HepG2 (cell line): ENCODE results near the gene DUSP9. TPM values are rescaled to one million over a fixed set of nuclear protein-coding genes. Genes with fewer than 3 reads are reported as not detected.

Source experiments
- ATAC-seq: fragments of 200-7000 bp; cut with Tn5 transposase; 3 replicates; pipeline ENCODE4 v1.9.1; 2020; ENCODE audit warnings: mild to moderate bottlenecking, moderate library complexity
- BruUV-seq: library from RNA; stranded (reverse); fragments of 400-500 nt; replicated peaks from 2 replicates; lab custom pipeline; 2021; lab: Mats Ljungman, UMichigan
- CTCF ChIA-PET: fragments of 300-600 bp; formaldehyde crosslinking; extraction: SDS; loops from one replicate; lab custom pipeline; 2021; ENCODE audit warnings: low total read pairs, inconsistent platforms, low intra/inter-chr PET ratio; lab: Yijun Ruan, JAX
- POLR2A ChIA-PET: fragments of 350-600 bp; sonication (Branson Sonifier 250); formaldehyde crosslinking; loops from one replicate; lab custom pipeline; 2020; ENCODE audit warnings: antibody characterized with exemption, inconsistent platforms; lab: Yijun Ruan, JAX
- DNase-seq: peaks from one replicate; pipeline ENCODE4 v3.0.0-alpha.2; 2015; ENCODE audit warnings: low spot score
- FAIRE-seq: peaks from 3 replicates; lab custom pipeline; 2011; peaks lifted over from hg19 to GRCh38; lab: Jason Lieb, UNC
- H2AFZ ChIP-seq: one replicate; pipeline ENCODE4 v1.6.1; 2011; ENCODE audit warnings: low read length, inconsistent platforms
- H3K27ac ChIP-seq: fragments of 300-600 bp; 3 replicates; pipeline ENCODE4 v1.8.0; 2011; ENCODE audit warnings: mixed run types, mild to moderate bottlenecking, mixed read lengths, low read length, inconsistent platforms; ENCODE audit not compliant: insufficient read depth; ENCODE audit errors: extremely low read length
- H3K27me3 ChIP-seq, 2 experiments: fragments of 200-600 bp in 1 of 2; 2 replicates in 1 of 2; 3 replicates in 1 of 2; pipeline versions ENCODE4 v1.6.0 to v1.8.0; 2011; ENCODE audit warnings: low read length in 2 of 2, mild to moderate bottlenecking in 2 of 2, moderate library complexity in 2 of 2, inconsistent platforms in 1 of 2; ENCODE audit not compliant: insufficient read depth in 2 of 2, control insufficient read depth in 1 of 2
- H3K36me3 ChIP-seq, 2 experiments: fragments of 200-600 bp in 1 of 2; replicated peaks in 1 of 2; 2 replicates in 1 of 2; 3 replicates in 1 of 2; pipeline versions ENCODE4 v1.5.1 to v1.8.0; 2011; ENCODE audit warnings: low read length in 2 of 2, inconsistent platforms in 1 of 2; ENCODE audit not compliant: insufficient read depth in 2 of 2, control insufficient read depth in 1 of 2
- H3K4me1 ChIP-seq: 2 replicates; pipeline ENCODE4 v1.5.1; 2012; ENCODE audit warnings: low read length, inconsistent platforms; ENCODE audit not compliant: insufficient read depth
- H3K4me2 ChIP-seq: 2 replicates; pipeline ENCODE4 v1.6.0; 2011; ENCODE audit warnings: low read depth, low read length, inconsistent platforms
- H3K4me3 ChIP-seq, 3 experiments: fragments of 200-600 bp in 1 of 3; sonication (generic), shearing (Covaris generic) in 1 of 3; replicated peaks in 1 of 3; 2 replicates each; pipeline ENCODE4 v1.5.1; 2011 to 2016; ENCODE audit warnings: low read length in 3 of 3, inconsistent platforms in 2 of 3, low read depth in 2 of 3, mild to moderate bottlenecking in 2 of 3, control low read depth in 1 of 3, mixed read lengths in 1 of 3; ENCODE audit not compliant: insufficient read depth in 1 of 3
- H3K79me2 ChIP-seq: one replicate; pipeline ENCODE4 v1.6.1; 2011; ENCODE audit warnings: low read length, inconsistent platforms; ENCODE audit not compliant: insufficient read depth
- H3K9ac ChIP-seq: 2 replicates; pipeline ENCODE4 v1.6.0; 2011; ENCODE audit warnings: mild to moderate bottlenecking, low read depth, low read length, inconsistent platforms; ENCODE audit not compliant: insufficient read depth
- H3K9me3 ChIP-seq: 2 replicates; pipeline ENCODE4 v1.5.1; 2012; ENCODE audit warnings: mild to moderate bottlenecking, low read length
- H4K20me1 ChIP-seq: 2 replicates; pipeline ENCODE4 v1.6.0; 2011; ENCODE audit warnings: inconsistent platforms, mild to moderate bottlenecking, low read length, moderate library complexity; ENCODE audit not compliant: insufficient read depth
- BRCA1 ChIP-seq: sonication (generic); formaldehyde crosslinking; IDR thresholded peaks from 2 replicates; pipeline ENCODE4 v1.4.0; 2020; ENCODE audit warnings: missing genetic modification reagents
- GATAD1 ChIP-seq: IDR thresholded peaks from 2 replicates; pipeline ENCODE4 v1.6.1; 2016; ENCODE audit warnings: missing genetic modification reagents, missing compliant biosample characterization
- GPN1 ChIP-seq: sonication (generic); formaldehyde crosslinking; IDR thresholded peaks from 2 replicates; pipeline ENCODE4 v1.5.1; 2020; ENCODE audit warnings: missing genetic modification reagents, borderline replicate concordance
- MIER3 ChIP-seq: IDR thresholded peaks from 2 replicates; pipeline ENCODE4 v1.6.1; 2016; ENCODE audit warnings: missing compliant biosample characterization, borderline replicate concordance
- NFYB ChIP-seq: sonication (generic); formaldehyde crosslinking; IDR thresholded peaks from 2 replicates; pipeline ENCODE4 v1.4.0; 2020; ENCODE audit warnings: missing genetic modification reagents
- SALL1 ChIP-seq: sonication (generic); formaldehyde crosslinking; IDR thresholded peaks from 2 replicates; pipeline ENCODE4 v1.8.0; 2022; ENCODE audit warnings: mild to moderate bottlenecking, missing genetic modification reagents
- SAP130 ChIP-seq: IDR thresholded peaks from 2 replicates; pipeline ENCODE4 v1.6.1; 2016; ENCODE audit warnings: low read depth
- SIN3A ChIP-seq: IDR thresholded peaks from 2 replicates; pipeline ENCODE4 v1.6.1; 2011; ENCODE audit warnings: low read depth, mild to moderate bottlenecking, control low read depth, low read length, borderline replicate concordance
- TBX2 ChIP-seq: sonication (generic); formaldehyde crosslinking; IDR thresholded peaks from 2 replicates; pipeline ENCODE4 v1.5.0; 2020; ENCODE audit warnings: missing genetic modification reagents, mild to moderate bottlenecking, borderline replicate concordance
- XRCC5 ChIP-seq: fragments of 200-400 bp; formaldehyde crosslinking; optimal IDR thresholded peaks from 2 replicates; pipeline ENCODE3; 2017; ENCODE audit warnings: mild to moderate bottlenecking, low read length
- ZNF274 ChIP-seq: sonication (generic); formaldehyde crosslinking; IDR thresholded peaks from 2 replicates; pipeline ENCODE4 v1.5.1; 2020; ENCODE audit warnings: mild to moderate bottlenecking, missing genetic modification reagents
- ZNF382 ChIP-seq: sonication (generic); formaldehyde crosslinking; IDR thresholded peaks from 2 replicates; pipeline ENCODE4 v1.5.0; 2020; ENCODE audit warnings: missing genetic modification reagents, mild to moderate bottlenecking, borderline replicate concordance
- WGBS: methylation state at CpG from one replicate; pipeline ENCODE4 v1.1.6; 2017; ENCODE audit warnings: low lambda C conversion rate; 5-methylcytosine and 5-hydroxymethylcytosine counted together
- in situ Hi-C: cut with HindIII; loops from 2 replicates; pipeline ENCODE4 v1.10.0; 2017; ENCODE audit warnings: low pct_unique_long_range_greater_than_20kb; ENCODE audit not compliant: extremely low pct_ligation_motif_present
- intact Hi-C: fragments of 100-400 bp; cut with micrococcal nuclease; formaldehyde crosslinking; loops from one replicate; pipeline ENCODE4 v1.10.0; 2022; ENCODE audit not compliant: unreplicated experiment
- polyA plus RNA-seq, 8 experiments: library from polyadenylated mRNA; depleted of rRNA in 3 of 8; stranded (reverse) in 7 of 8; unstranded in 1 of 8; fragments of >200 nt; fragmentation: Illumina TruSeq in 4 of 8; extraction: Trizol in 4 of 8; gene quantifications; 2 replicates each; pipeline versions ENCODE4 v1.2.1 to v1.2.3, GENCODE V29; 2011 to 2016; ENCODE audit warnings: low read depth in 4 of 8, missing spikeins in 1 of 8, mixed read lengths in 1 of 8; ENCODE audit not compliant: insufficient read depth in 1 of 8
- total RNA-seq, 5 experiments: library from RNA; depleted of rRNA; stranded (reverse); fragments of >200 nt; fragmentation: Illumina TruSeq; extraction: Trizol; gene quantifications; 2 replicates each; pipeline ENCODE4 v1.2.3, GENCODE V29; 2016; ENCODE audit warnings: low read depth in 1 of 5
- TF ChIP-seq, protein P1 (sequence below): IDR thresholded peaks from 2 replicates; pipeline ENCODE4 v1.6.1; 2016; ENCODE audit warnings: mild to moderate bottlenecking, missing biosample characterization, missing genetic modification reagents
- TF ChIP-seq, protein P2 (sequence below): sonication (generic); formaldehyde crosslinking; IDR thresholded peaks from 2 replicates; pipeline ENCODE4 v1.8.0; 2022; ENCODE audit warnings: missing genetic modification reagents, low read depth, mild to moderate bottlenecking, borderline replicate concordance
- TF ChIP-seq, protein P3 (sequence below): sonication (generic); formaldehyde crosslinking; IDR thresholded peaks from 2 replicates; pipeline ENCODE4 v1.8.1; 2023; ENCODE audit warnings: mild to moderate bottlenecking, moderate library complexity, missing genetic modification reagents

Gene DUSP9
- total and polyA plus RNA-seq, 2 of the 13 experiments (the other 11 are each of a cell fraction or from before 2014, with no cell fraction given) = 235 to 435 TPM

DNA sequence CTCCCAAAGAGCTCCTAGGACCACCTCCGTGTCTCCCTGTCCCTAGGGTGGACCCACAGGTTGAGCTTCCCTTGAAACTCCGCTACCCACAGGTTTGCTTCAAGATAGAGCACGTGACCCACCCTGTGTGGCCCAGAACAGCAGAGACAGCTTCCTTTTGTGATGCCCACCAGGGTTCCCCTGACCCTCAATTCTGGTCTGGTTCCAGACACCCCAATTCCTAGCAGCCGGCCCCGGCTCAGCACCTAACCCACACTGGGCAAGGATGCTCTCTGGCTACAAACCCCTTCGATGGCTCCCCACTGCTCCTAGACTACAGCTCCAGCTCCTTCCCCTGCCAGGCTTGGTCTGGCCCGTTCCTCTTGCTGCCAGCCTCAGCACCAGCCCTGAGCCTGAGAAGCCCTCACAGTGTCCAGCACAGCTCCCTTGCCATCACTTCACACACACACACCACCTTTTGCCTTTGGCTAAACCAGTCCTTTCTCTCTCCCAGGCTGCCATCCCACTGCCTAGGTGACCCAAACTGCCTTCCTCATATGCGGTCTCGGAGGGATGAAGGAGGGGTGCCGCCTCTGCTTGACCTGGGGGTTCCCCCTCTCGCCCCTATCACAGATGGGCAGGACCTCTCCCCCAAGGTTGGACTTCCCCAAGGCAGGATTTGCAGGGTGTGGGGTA lies 20.4 kb downstream of the DUSP9 start:
- ChIA-PET CTCF (interaction anchor here (1.1 to 3.1 kb wide), 4 partner anchors 58 to 128 kb away, joined by 5 to 35 read pairs (median 21); no protein-coding TSS in a partner anchor), POLR2A (interaction anchor here (1.4 to 1.5 kb wide), 2 partner anchors 22 to 128 kb away, joined by 4 to 7 read pairs; partner anchors contain the start of gene DUSP9)
- ATAC-seq = peak; percentile 9; the same call in 1 of the 3 replicates
- Histone ChIP-seq H3K9ac (no peak overlapping the region), H3K4me1 (peaks cover 37% of the 10 kb centered on the region), H3K4me2 (peak overlapping the region; percentile 47; the same call in 1 of the 2 replicates), H4K20me1 (no peaks in the 10 kb centered on the region), H3K27me3 (peaks cover 0 to 14% of the 10 kb centered on the region in 2 experiments; a peak in 2 of 5 replicates), H3K36me3 (no peaks in the 10 kb centered on the region), H3K79me2 (no peaks in the 10 kb centered on the region), H3K4me3 (peak overlapping the region in 2 of 3 experiments; percentile 7 to 16; a peak in 2 of 6 replicates), H3K27ac (no peak overlapping the region), H2AFZ (no peak overlapping the region), H3K9me3 (no peaks in the 10 kb centered on the region)
- BruUV-seq = no TSS peak
- intact Hi-C loops (no loop called here), in situ Hi-C loops (loop anchor here (5.0 to 25.0 kb wide), 2 partner anchors 110 to 705 kb away; no protein-coding TSS in a partner anchor)
- FAIRE-seq = no peak
- no peak for TF ChIP-seq NFYB
- TF ChIP-seq SALL1 = no peak
- TF ChIP-seq TBX2 (CRISPR knock-in tag) = 0 out of 2 replicates have a peak, but pooled peaks have one; percentile 8
- no peak for DNase-seq
- 38% methylated on average over 3 of the region's 11 CpGs for WGBS

DNA sequence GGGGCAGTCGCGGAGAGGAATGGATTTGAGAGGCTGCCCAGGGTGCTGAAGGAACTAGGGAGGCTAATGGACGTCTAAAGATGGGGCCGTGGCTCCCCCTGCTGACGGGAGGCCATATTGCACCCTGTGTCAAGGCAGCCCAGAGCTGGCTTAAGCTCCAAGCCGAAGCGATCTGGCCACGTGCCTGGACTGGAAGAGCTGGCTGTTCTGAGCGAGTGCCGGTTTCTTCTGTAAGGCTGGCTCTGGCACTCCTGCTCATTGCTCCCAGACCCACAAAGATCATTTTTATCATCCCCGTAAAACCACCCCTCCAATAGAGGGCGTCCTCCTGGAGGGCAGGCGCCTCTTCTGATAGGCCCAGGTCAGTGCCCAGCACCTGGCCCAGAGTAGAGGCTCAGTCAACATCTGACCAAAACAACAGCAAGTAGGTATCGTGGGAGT lies 21.0 kb downstream of the DUSP9 start:
- H3K4me3 ChIP-seq = peak overlapping the region in 2 of 3 experiments; percentile 7 to 16; a peak in 1 of 6 replicates
- DNase-seq (peak; percentile 51), ATAC-seq (peak; percentile 84), FAIRE-seq (peak; percentile 88)
- peak overlapping the region; percentile 47; the same call in 1 of the 2 replicates for H3K4me2 ChIP-seq
- WGBS = 67% methylated on average over 2 of the region's 14 CpGs
- BruUV-seq = no TSS peak
- no peaks in the 10 kb centered on the region for H4K20me1 ChIP-seq
- no peak overlapping the region for H3K9ac ChIP-seq
- in situ Hi-C loops (loop anchor here (5.0 to 25.0 kb wide), 2 partner anchors 111 to 706 kb away; no protein-coding TSS in a partner anchor), intact Hi-C loops (loop anchor here (1.0 to 2.0 kb wide), 2 partner anchors 113 to 129 kb away; no protein-coding TSS in a partner anchor)
- H3K9me3 ChIP-seq = no peaks in the 10 kb centered on the region
- peaks cover 43% of the 10 kb centered on the region for H3K4me1 ChIP-seq
- no peak overlapping the region for H2AFZ ChIP-seq
- no peaks in the 10 kb centered on the region for H3K36me3 ChIP-seq
- H3K79me2 ChIP-seq = no peaks in the 10 kb centered on the region
- POLR2A ChIA-PET = interaction anchor here (1.4 to 1.5 kb wide), 2 partner anchors 22 to 129 kb away, joined by 4 to 7 read pairs; partner anchors contain the start of gene DUSP9
- peaks cover 0 to 14% of the 10 kb centered on the region in 2 experiments; a peak in 2 of 5 replicates for H3K27me3 ChIP-seq
- CTCF ChIA-PET = interaction anchor here (1.1 to 3.1 kb wide), 4 partner anchors 59 to 129 kb away, joined by 5 to 35 read pairs (median 21); no protein-coding TSS in a partner anchor
- H3K27ac ChIP-seq = no peak overlapping the region
- no peak; the same call in 1 of the 2 replicates for TF ChIP-seq MIER3
- no peak for TF ChIP-seq BRCA1 (CRISPR knock-in tag)
- TF ChIP-seq, protein P1, sequence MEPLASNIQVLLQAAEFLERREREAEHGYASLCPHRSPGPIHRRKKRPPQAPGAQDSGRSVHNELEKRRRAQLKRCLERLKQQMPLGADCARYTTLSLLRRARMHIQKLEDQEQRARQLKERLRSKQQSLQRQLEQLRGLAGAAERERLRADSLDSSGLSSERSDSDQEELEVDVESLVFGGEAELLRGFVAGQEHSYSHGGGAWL = no peak
- TF ChIP-seq, protein P2, sequence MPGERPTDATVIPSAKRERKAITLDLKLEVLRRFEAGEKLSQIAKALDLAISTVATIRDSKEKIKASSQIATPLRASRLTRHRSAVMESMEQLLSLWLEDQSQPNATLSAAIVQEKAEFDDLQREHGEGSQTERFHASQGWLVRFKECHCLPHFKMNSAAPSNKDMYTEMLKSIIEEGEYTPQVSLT (CRISPR knock-in tag) = no peak
- TF ChIP-seq ZNF274 (CRISPR knock-in tag) = no peak
- TF ChIP-seq ZNF382 (CRISPR knock-in tag) = no peak
- 0 out of 2 replicates have a peak, but pooled peaks have one; percentile 28 for TF ChIP-seq GATAD1 (CRISPR knock-in tag)
- TF ChIP-seq, protein P3, sequence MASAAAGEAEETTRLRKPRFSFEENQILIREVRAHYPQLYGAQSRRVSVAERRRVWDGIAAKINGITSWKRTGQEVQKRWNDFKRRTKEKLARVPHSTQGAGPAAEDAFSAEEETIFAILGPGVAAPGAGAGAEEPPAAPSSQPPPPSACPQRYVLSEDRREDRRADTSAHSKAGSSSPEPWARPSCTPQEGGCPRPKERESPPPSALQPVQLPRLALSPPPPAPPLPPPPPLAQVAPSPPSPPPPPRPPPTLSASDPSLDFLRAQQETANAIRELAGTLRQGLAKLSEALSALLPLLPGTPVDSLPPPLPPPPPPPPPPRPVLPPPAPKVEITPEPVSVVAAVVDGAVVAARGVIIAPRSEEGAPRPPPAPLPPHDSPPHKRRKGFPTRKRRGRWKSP (CRISPR knock-in tag) = no peak
- 0 out of 2 replicates have a peak, but pooled peaks have one; percentile 16 for TF ChIP-seq SAP130 (CRISPR knock-in tag)
- TF ChIP-seq GPN1 (CRISPR knock-in tag) = no peak
- peak; percentile 25 for TF ChIP-seq XRCC5
- no peak for TF ChIP-seq SIN3A
